ENCODE results near the gene BLOC1S6. TPM values are rescaled to one million over a fixed set of nuclear protein-coding genes. Genes with fewer than 3 reads are reported as not detected.

Gene BLOC1S6
- total RNA-seq, 1 experiment from 2014 or later = 68.8 TPM

- in situ Hi-C loops (cut with HindIII; ENCODE audit: low pct_unique_long_range_greater_than_20kb, low sequenced_read_pairs) = no loop called here
- DNase-seq (ENCODE audit: low read depth, low spot score) = no peak
Measured at GRCh38 chr15:45585069-45585791, 1.9 kb upstream of the BLOC1S6 start.

GRCh38 chr15:45586125-45586524 is 1.1 kb upstream of the BLOC1S6 start:
- no peak for DNase-seq (ENCODE audit: low read depth, low spot score)
- in situ Hi-C loops (cut with HindIII; ENCODE audit: low pct_unique_long_range_greater_than_20kb, low sequenced_read_pairs) = no loop called here

- in situ Hi-C loops (cut with HindIII; ENCODE audit: low pct_unique_long_range_greater_than_20kb, low sequenced_read_pairs) = no loop called here
- no peak for DNase-seq (ENCODE audit: low read depth, low spot score)
Measured at GRCh38 chr15:45586601-45587094, 531 bp upstream of the BLOC1S6 start.

GRCh38 chr15:45587863-45588170 is 638 bp downstream of the BLOC1S6 start:
- DNase-seq (ENCODE audit: low read depth, low spot score) = no peak
- in situ Hi-C loops (cut with HindIII; ENCODE audit: low pct_unique_long_range_greater_than_20kb, low sequenced_read_pairs) = no loop called here

- in situ Hi-C loops (cut with HindIII; ENCODE audit: low pct_unique_long_range_greater_than_20kb, low sequenced_read_pairs) = no loop called here
- no peak for DNase-seq (ENCODE audit: low read depth, low spot score)
Measured at GRCh38 chr15:45588219-45588875, 1.2 kb downstream of the BLOC1S6 start.

GRCh38 chr15:45589256-45589655 is 2.1 kb downstream of the BLOC1S6 start:
- no peak for DNase-seq (ENCODE audit: low read depth, low spot score)
- in situ Hi-C loops (cut with HindIII; ENCODE audit: low pct_unique_long_range_greater_than_20kb, low sequenced_read_pairs) = no loop called here

- DNase-seq (ENCODE audit: low read depth, low spot score) = no peak
Measured at GRCh38 chr15:45594319-45594718, 7.1 kb downstream of the BLOC1S6 start.

GRCh38 chr15:45594835-45595530 is 7.8 kb downstream of the BLOC1S6 start:
- in situ Hi-C loops (cut with HindIII; ENCODE audit: low pct_unique_long_range_greater_than_20kb, low sequenced_read_pairs) = no loop called here
- DNase-seq (ENCODE audit: low read depth, low spot score) = no peak

More at GRCh38 chr15:45594319-45594718, 7.1 kb downstream of the BLOC1S6 start:
- in situ Hi-C loops (cut with HindIII; ENCODE audit: low pct_unique_long_range_greater_than_20kb, low sequenced_read_pairs) = no loop called here

- in situ Hi-C loops (cut with HindIII; ENCODE audit: low pct_unique_long_range_greater_than_20kb, low sequenced_read_pairs) = no loop called here
- DNase-seq (ENCODE audit: low read depth, low spot score) = no peak
Measured at GRCh38 chr15:45603881-45604280, 16.7 kb downstream of the BLOC1S6 start.

GRCh38 chr15:45604326-45604725 is 17.1 kb downstream of the BLOC1S6 start:
- in situ Hi-C loops (cut with HindIII; ENCODE audit: low pct_unique_long_range_greater_than_20kb, low sequenced_read_pairs) = no loop called here
- DNase-seq (ENCODE audit: low read depth, low spot score) = no peak

- in situ Hi-C loops (cut with HindIII; ENCODE audit: low pct_unique_long_range_greater_than_20kb, low sequenced_read_pairs) = no loop called here
Measured at GRCh38 chr15:45606413-45606812, 19.2 kb downstream of the BLOC1S6 start.

GRCh38 chr15:45606841-45607240 is 19.7 kb downstream of the BLOC1S6 start:
- in situ Hi-C loops (cut with HindIII; ENCODE audit: low pct_unique_long_range_greater_than_20kb, low sequenced_read_pairs) = no loop called here
- DNase-seq (ENCODE audit: low read depth, low spot score) = no peak

More at GRCh38 chr15:45606413-45606812, 19.2 kb downstream of the BLOC1S6 start:
- DNase-seq (ENCODE audit: low read depth, low spot score) = no peak

- peak; percentile 59 for DNase-seq (ENCODE audit: low read depth, low spot score)
- in situ Hi-C loops (cut with HindIII; ENCODE audit: low pct_unique_long_range_greater_than_20kb, low sequenced_read_pairs) = no loop called here
Measured at GRCh38 chr15:45611305-45611704, 24.1 kb downstream of the BLOC1S6 start.

GRCh38 chr15:45612790-45613415 is 25.7 kb downstream of the BLOC1S6 start:
- DNase-seq (ENCODE audit: low read depth, low spot score) = no peak
- in situ Hi-C loops (cut with HindIII; ENCODE audit: low pct_unique_long_range_greater_than_20kb, low sequenced_read_pairs) = no loop called here

GRCh38 chr15:45616901-45617323 is 29.7 kb downstream of the BLOC1S6 start:
- in situ Hi-C loops (cut with HindIII; ENCODE audit: low pct_unique_long_range_greater_than_20kb, low sequenced_read_pairs) = no loop called here
- no peak for DNase-seq (ENCODE audit: low read depth, low spot score)

GRCh38 chr15:45618813-45619212 is 31.6 kb downstream of the BLOC1S6 start:
- in situ Hi-C loops (cut with HindIII; ENCODE audit: low pct_unique_long_range_greater_than_20kb, low sequenced_read_pairs) = no loop called here
- DNase-seq (ENCODE audit: low read depth, low spot score) = no peak

- DNase-seq (ENCODE audit: low read depth, low spot score) = no peak
- in situ Hi-C loops (cut with HindIII; ENCODE audit: low pct_unique_long_range_greater_than_20kb, low sequenced_read_pairs) = no loop called here
Measured at GRCh38 chr15:45628136-45628535, 41.0 kb downstream of the BLOC1S6 start.
